ENCODE measurements around the gene OR1I1.

OR1I1 gene

DNA sequence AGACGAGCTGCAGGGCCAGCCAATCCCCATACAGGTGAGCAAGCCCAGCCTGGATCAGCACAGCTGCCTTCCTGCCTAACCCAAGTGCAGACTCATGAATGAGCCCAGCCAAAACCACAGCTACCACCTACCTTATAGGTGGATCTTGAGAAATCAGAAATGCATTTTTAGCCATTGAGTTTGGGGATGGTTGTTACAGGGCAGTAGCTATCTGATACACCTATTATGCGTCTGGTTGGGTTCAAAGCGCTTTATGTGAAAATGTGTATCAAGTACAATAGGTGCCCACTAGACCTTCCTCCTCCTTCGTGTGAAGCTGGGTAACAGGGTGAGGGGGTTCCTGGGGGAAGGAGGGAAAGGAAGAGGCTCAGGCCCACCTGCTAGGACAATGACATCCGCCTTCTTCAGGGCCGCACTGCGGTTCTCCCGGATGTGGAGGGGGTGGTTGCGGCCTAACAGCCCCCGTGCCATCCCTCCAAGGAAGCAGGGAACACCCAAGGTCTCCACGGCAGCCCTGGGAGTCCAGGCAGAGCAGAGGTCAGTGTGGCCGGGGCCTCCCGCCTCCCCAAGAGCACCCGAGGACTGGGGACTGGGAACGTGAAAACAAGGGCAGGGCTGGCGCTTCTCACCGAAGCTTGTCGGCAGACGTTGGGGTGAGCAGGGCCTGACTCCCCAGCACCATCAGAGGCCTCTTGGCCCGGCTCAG, 36.9 kb downstream of the OR1I1 start:
- no peak for DNase-seq (ENCODE audit: low spot score)

DNA sequence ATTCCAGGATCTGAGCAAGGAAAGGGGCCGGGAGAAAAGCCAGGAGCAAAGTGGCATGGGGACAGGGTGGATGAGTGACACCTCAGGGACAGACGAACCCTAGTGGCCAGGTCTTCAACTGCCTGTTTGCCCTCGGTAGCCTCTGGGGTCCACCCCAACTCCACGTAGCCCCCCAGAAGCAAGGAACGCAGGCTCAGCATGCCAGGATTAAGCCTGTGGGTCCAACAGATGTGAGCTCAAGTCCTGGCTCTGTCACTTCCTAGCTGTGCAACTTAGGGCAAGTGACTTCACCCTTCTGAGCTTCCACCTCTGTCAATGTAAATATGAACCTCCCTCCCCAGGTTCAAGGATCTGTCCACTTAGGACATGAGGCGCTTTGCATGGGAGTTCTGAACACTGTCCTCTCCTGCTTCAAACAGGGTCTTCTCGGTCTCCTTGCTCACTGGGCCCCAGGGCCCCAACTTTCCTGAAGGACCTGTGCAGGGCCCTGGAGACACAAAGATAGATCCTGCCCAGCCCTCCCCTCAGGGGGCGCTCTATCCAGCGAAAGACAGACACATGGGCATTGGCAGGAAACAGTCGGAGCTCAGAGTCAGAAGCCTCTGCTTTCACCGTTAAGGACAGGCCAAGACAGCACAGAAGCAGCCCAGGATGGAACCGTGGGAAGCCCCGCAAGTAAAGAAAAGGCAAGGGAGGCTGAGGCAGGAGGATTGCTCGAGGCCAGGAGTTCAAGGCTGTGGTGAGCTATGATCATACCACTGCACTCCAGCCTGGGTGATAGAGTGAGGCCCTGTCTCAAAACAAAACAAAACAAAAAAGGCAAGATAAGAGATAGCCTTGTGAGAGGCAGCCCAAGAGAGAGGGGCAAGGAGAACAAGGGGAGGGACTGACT, 38.4 kb downstream of the OR1I1 start:
- no peak for DNase-seq (ENCODE audit: low spot score)

DNA sequence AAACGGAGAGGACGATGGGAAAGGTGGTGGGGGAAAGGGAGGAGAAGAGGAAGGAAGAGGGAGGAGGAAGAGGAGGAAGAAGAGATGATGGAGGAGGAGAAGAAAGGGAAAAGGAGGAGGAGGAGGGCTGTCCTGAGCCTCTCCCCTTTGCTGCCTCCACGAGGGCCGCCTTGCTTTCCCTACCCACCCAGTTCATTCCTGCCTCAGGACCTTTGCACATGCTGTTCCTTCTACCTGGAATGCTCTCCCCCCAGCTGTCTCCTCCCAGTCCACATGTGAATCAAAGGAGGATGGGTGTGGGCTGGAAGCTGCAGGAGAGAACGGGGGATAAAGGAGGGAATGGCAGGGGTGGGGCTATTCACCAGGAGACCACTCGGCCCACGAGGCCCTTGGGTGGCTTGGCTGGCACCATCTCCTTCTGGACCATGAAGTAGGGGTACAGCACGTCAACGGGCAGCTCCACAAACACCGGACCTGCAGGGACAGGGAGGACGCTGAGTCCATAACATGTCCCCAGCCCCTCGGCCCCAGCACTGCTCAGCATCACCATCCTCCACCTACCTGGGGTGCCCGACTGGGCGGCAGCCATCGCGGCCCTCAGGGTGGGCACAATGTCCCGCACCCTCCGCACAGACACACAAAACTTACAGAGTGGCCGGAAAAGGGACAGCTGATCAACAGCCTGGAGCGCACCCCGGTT, 40.5 kb downstream of the OR1I1 start:
- no peak for DNase-seq (ENCODE audit: low spot score)

DNA sequence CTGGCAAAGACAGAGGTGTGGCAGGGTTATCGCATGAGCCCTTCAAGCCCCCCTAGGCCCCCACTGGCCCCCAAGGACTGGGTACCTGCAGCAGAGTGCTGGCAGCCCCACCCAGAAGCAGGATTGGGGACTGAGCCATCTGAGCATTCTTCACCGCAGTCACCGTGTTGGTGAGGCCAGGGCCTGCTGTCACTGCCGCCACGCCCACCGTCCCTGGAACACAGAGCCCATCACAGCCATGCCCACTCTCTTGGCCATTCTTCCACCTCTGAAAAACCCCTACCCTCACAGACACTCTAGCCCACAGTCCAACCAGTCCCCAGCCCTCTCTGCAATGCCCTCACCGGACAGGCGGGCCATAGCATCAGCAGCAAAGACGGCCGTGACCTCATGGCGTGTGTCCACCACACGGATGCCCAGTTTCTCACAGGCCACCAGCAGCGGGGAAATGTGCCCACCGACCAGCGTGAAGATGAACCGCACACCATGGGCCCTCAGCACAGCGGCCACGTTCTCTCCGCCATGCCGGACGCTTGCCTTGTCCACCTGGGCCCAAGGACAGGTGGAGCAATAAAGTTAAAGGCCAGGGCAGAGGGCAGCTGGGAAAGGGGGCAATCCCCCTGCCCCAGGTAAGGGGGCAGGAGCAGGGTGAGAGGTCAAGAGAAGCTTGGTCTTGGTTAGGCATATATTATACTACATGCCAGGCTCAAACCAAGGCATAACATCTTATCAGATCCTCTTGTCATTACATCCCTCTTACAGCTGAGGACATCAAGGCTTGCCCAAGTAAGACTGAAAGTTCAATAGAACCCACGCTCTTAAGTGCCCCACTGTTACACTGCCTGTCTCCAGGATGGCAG, 41.2 kb downstream of the OR1I1 start:
- DNase-seq (ENCODE audit: low spot score): peak; percentile 5

DNA sequence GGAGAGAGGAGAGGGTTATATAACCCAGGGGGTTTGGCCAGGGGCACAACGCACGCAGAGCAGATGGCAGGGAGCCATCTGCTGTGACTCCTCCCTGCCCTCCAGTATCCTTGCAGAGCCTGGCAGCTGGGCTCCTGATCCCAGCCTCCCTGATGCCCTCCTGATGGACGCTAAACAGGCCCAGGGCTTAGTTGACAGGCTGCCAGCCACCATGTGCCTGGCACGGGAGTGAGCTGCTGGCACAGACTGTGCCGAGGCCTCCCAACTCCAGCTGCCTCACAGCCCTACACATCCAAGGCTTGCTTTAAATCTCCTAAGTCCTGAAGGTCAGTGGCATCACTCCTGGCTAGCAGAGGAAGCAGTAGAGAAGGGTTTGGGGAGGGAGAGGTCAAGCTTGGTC, 41.9 kb downstream of the OR1I1 start:
- DNase-seq (ENCODE audit: low spot score): no peak

DNA sequence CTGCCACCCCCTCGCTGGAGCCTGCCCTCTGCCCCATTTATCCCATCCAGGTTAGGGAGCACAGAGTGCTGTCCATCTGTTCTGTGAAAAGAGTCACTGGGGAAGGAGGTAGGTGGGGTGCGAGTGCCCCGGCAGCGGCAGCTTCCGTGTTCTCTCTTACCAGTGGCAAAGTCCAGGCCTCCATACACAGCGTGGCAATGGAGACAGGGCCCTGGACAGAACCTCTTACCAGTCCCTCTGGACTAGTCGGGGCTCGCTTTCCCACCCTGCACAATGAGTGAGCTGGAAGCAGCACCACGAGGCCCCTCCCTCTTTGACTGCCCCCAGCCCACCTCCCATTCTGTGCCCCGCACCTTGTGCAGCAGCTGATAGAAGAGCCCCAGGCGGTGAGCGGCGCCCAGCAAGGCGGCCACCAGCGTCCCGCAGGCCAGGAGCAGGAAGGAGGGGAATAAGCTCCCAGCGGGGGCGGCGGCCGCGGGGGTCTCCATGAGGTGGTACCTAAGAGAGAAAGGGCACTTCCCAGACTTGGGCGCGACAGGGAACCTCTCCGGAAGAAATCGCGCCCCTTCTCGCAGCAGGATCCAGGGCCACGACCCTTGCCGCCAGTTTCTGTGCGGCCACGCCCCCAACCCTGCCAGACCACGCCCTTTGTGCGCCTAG, 42.7 kb downstream of the OR1I1 start:
- DNase-seq (ENCODE audit: low spot score): no peak

DNA sequence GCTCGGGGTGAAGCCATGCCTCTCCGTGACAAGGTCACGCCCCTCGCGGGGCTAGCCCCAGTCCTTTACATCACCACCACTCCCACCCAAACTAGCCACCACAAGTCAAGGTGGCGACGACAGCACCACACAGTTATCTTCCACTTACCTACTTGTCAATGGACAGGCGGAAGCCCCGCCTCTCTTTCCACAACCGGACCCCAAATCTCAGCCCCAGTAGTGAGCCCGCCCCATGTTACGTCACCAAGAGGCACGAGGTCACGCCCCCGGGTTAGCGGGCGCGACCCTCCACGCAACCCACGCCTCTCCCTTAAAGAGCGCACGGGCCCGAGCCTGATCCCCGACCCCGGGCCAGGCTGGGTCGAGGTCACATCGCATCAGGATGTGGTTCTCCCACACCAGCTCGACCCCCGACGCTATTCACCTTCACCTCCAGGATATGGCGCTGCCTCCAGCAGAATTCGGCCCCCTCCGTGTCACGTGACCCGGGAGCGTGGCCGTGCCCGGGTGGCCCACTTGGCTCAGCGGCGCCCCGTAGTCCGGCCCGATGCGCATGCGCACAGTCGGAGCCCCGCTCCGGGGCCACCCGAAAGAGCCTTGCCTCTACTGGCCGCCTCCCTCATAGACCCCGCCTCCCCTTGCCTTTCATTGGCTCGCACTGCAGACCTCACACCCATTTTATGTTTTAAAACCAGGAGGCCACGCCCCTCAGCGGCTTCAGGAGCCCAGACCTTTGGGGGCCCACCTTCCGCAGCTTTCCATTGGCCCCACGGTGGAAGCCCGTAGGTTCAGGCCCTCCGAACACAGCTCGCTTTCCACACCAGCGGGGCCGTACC, 43.4 kb downstream of the OR1I1 start:
- peak; percentile 95 for DNase-seq (ENCODE audit: low spot score)

DNA sequence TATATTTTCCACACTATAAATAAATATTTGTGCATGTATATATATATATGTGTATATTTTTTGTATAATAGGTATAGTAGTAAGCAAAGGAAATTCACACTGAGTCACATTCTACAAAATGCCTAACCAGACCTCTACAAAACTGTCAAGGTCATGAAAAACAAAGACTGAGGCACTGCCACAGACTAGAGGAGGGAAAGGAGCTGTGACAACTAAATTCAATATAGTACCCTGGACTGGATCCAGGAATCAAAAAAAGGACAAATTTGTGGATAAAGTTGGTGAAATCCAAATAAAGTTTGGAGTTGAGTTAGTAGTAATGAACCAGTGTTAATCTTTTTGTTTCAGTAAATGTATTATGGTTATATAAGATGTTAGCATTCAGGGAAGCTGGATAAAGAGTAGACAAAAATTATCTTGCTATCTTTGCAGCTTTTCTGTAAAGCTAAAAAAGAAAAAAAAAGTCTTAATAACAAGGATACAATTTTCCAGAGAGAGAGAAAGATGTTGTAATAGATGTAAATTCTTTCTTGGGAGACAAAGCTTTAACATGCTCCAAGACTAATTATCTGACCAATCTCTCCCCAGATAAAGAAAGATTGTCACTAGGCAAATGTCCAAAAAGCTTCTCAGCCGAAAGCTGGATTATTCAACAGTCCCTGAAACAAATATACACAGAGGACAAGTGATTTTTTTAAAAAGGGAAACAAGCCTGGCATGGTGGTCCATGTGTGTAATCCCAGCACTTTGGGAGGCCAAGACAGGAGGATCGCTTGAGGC, 44.3 kb downstream of the OR1I1 start:
- DNase-seq (ENCODE audit: low spot score): no peak

DNA sequence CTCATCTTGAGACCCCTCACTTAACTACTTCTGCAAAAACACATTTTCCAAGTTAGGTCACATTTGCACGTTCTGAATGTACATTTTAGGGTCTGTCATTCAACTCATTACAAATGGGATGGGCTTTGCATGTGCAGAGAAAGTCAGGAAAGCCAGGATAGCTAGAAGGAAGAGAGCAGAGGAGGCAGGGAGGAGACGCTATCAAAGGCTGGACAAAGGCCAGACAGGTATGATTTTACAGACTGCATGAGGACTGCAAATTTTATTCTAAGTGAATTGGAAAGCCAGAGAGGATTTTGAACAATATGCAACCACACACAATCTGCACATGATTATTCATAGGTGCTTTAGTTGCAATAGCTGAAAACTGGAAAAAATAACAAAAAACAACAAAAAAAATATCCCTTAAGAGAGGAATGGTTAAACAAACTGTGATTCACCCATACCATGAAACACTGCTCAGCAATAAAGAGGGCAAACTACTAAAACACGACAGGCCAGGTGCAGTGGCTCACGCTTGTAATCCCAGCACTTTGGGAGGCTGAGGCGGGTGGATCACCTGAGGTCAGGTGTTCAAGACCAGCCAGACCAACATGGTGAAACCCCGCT, 46.3 kb downstream of the OR1I1 start:
- DNase-seq (ENCODE audit: low spot score): no peak

DNA sequence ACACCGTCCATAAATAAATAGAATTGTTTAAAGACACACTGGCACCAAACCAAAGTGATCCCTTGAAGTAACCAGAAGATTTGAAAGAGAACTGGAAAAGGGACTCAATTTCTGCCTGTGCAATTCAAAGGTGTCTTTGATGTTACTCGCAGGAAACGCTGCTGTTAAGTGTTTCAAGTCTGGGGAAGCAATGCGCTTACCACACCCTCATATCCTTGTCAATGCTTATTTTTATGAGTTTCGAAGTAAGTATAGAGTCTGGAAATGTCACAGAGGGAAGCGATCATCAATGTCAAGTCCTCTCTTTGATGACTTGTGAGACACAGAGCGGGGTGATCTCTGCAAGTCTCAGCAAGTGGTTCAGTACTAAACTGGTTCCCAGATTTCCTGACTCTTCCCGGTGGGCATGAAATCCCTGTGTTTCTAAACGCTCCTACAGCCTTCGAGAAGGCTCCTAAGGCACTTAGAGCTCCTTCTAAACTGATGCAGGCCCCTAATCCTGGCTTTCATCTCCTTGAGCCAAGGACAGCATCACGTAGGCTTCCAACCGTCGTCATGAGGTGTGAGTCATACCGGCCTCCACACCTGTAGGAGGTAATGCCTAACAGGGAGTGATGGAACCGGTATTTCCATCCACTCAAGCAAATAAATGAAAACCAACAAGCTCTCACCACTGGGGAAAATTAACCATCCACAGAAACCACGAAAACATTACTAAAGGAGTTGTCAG, 48.0 kb downstream of the OR1I1 start:
- DNase-seq (ENCODE audit: low spot score): no peak

DNA sequence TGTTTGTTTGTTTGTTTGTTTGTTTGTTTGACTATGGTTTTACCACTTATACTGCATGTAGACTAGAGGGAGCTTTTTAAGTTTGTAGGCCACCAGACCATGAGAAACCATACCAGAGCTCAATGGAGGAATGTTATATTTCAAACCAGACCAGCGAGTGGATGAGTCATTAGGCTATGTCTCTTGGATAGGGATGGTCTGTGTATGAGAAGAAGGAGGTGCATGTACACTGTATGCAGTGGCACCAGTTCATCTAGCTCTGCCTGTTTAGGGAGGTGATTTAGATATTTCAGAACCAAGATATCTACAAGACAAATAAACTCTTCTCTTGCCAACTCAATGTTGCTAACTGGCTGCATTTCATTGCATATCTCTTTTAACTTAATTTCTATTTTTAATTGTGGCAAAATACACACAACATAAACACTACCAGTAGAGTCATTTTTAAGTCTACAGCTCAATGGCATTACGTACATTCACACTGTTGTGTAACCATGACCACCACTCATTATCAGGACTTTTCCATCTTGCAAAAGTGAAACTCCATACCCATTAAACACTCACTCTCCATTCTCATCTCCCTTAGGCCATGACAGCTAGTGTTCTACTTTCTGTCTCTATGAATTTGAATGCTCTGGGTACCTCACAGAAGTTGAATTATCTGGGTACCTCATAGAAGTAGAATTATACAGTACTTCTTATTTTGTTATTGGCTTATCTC, 54.4 kb downstream of the OR1I1 start:
- DNase-seq (ENCODE audit: low spot score): no peak

DNA sequence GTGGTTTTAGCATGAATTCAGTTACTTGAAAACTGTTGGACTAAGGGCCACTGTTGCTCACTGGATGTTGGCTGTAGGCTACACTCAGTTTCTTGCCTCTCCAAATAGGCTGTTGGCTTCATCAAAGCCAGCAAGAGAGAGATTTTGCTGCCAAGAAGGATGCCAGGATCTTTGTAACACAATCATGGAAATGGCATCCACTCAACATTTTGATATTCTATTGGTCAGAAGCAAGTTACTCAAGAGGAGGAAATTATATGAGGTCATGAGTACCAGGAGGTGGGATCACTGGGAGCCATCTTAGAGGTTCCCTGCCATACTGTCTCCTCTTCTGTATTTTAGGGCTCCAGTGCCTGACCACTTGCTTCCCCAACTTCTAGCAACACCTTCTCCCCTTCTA, 55.8 kb downstream of the OR1I1 start:
- DNase-seq (ENCODE audit: low spot score): no peak

DNA sequence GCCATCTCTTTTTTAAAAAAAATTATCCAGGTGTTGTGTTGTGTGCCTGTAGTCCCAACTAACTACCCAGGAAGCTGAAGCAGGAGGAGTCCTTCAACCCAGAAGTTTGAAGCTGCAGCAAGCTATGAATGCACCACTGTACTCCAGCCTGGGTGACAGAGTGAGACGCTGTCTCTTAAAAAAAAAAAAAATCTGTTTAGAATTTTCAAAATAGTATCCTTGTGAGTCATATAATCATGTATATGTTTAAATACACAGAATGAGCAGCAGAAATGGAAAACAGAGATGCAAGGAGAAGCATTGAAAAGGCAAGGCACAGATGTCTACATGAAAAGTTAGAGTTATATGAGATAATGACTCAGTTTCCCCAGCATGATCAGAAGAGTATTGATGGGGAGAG, 56.4 kb downstream of the OR1I1 start:
- DNase-seq (ENCODE audit: low spot score): no peak

DNA sequence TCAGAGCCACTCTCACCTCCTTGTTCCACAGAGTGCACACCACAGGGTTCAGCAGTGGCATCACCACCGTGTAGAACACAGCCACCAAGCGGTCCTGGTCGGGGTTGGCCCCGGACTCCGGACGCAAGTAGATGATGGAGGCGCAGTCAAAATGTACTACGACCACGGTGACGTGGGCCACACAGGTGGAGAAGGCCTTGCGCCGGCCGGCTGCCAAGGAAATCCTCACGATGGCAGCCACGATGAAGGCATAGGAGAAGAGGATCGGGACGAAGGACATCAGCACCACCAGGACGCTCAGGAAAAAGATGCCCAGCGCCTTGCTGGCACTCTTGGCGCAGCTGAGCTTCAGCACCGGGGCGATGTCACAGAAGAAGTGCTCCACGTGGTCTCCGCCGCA, 59.1 kb downstream of the OR1I1 start:
- DNase-seq (ENCODE audit: low spot score): no peak

DNA sequence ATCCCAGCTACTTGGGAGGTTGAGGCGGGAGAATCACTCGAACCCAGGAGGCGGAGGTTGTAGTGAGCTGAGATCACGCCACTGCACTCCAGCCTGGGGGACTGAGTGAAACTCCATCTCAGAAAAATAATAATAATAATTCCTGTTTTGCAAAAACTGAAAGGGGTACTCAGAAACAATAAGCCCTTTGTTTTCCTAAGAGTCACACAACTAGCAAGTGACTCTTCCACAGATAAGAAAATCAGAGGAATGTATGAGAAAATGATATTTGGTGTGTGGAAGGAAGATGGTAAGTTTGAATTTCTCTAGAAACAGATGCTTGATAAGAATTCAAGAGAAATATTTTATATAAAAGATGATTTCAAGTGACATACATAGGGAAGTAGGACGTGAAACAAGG, 60.3 kb downstream of the OR1I1 start:
- no peak for DNase-seq (ENCODE audit: low spot score)

Data from hematopoietic multipotent progenitor cell treated with erythropoietin and hydrocortisone succinate and interleukin-3 and kit ligand, for 15 days (in vitro differentiated cells).